ENCODE measurements around the gene MRGPRF. TPM values are rescaled to one million over a fixed set of nuclear protein-coding genes. Genes with fewer than 3 reads are reported as not detected.

The MRGPRF gene
- total and polyA plus RNA-seq, 9 donors, result 8.6 to 104 (median 35.2) TPM

GRCh38 chr11:69018924-69019323 lies 5.9 kb upstream of the MRGPRF start:
- intact Hi-C loops (cut with DNase I), result loop anchor here in 1 of 4 donors (10.0 kb wide), 1 partner anchor 174 kb away; the partner anchor contains the start of gene CPT1A
- peak overlapping the region in 1 of 2 donors; percentile 15 for H3K27ac ChIP-seq
- H3K4me1 ChIP-seq (ENCODE audit: insufficient read depth), result peaks cover 11% of the 10 kb centered on the region
- no peaks in the 10 kb centered on the region for H3K9me3 ChIP-seq
- DNase-seq, result peak in 3 of 5 donors; percentile 50 to 74 (median 51)
- H3K4me3 ChIP-seq, result no peak overlapping the region
- H3K27me3 ChIP-seq, result no peaks in the 10 kb centered on the region
- H3K36me3 ChIP-seq, result no peaks in the 10 kb centered on the region
- 36 to 55% (median 48%) methylated on average over 13 of the region's 13 CpGs for WGBS, 3 donors
- TF ChIP-seq POLR2A (IDR thresholded peaks at IDR 0.05) (no peak), CTCF (IDR thresholded peaks at IDR 0.05) (no peak), EP300 (IDR thresholded peaks at IDR 0.05) (no peak)

- intact Hi-C loops (cut with DNase I), result loop anchor here in 1 of 4 donors (10.0 kb wide), 1 partner anchor 173 kb away; the partner anchor contains the start of gene CPT1A
- H3K4me3 ChIP-seq, result no peak overlapping the region
- no peaks in the 10 kb centered on the region for H3K27me3 ChIP-seq
- DNase-seq, result no peak
- no peak overlapping the region for H3K27ac ChIP-seq
- H3K36me3 ChIP-seq, result no peaks in the 10 kb centered on the region
- 87 to 95% (median 90%) methylated on average over 10 of the region's 10 CpGs for WGBS, 3 donors
- no peak for TF ChIP-seq EP300 (IDR thresholded peaks at IDR 0.05)
- TF ChIP-seq CTCF (IDR thresholded peaks at IDR 0.05), result no peak
- TF ChIP-seq POLR2A (IDR thresholded peaks at IDR 0.05), result no peak
- no peaks in the 10 kb centered on the region for H3K9me3 ChIP-seq
- peaks cover 11% of the 10 kb centered on the region for H3K4me1 ChIP-seq (ENCODE audit: insufficient read depth)
Observed at GRCh38 chr11:69017951-69018350, 4.9 kb upstream of the MRGPRF start.

- no peak for TF ChIP-seq POLR2A (IDR thresholded peaks at IDR 0.05)
- TF ChIP-seq EP300 (IDR thresholded peaks at IDR 0.05), result no peak
- TF ChIP-seq CTCF (IDR thresholded peaks at IDR 0.05), result no peak
- Histone ChIP-seq H3K4me1 (ENCODE audit: insufficient read depth) (peaks cover 18% of the 10 kb centered on the region), H3K36me3 (no peaks in the 10 kb centered on the region)
Observed at GRCh38 chr11:69014898-69015549, 2.0 kb upstream of the MRGPRF start.

GRCh38 chr11:69014084-69014851 lies 1.2 kb upstream of the MRGPRF start:
- no peak for TF ChIP-seq CTCF (IDR thresholded peaks at IDR 0.05)
- TF ChIP-seq POLR2A (IDR thresholded peaks at IDR 0.05), result no peak
- TF ChIP-seq EP300 (IDR thresholded peaks at IDR 0.05), result no peak
- Histone ChIP-seq H3K4me1 (ENCODE audit: insufficient read depth) (peaks cover 25% of the 10 kb centered on the region), H3K36me3 (no peaks in the 10 kb centered on the region), H3K27me3 (no peaks in the 10 kb centered on the region), H3K4me3 (peak overlapping the region; percentile 67), H3K9me3 (no peaks in the 10 kb centered on the region), H3K27ac (peak overlapping the region; percentile 86 to 90)
- 3 to 18% (median 6%) methylated on average over 28 of the region's 28 CpGs for WGBS, 3 donors
- intact Hi-C loops (cut with DNase I), result loop anchor here (5.0 to 10.0 kb wide), 3 partner anchors 33 to 169 kb away; partner anchors contain the start of genes TPCN2 (in 3 of the 4) and CPT1A (in 1 of the 4)
- peak; percentile 84 to 92 (median 89) for DNase-seq

More at GRCh38 chr11:69014898-69015549, 2.0 kb upstream of the MRGPRF start:
- Histone ChIP-seq H3K27me3 (no peaks in the 10 kb centered on the region), H3K4me3 (no peak overlapping the region), H3K9me3 (no peaks in the 10 kb centered on the region), H3K27ac (peak overlapping the region; percentile 86 to 90)
- intact Hi-C loops (cut with DNase I), result loop anchor here (5.0 to 10.0 kb wide), 3 partner anchors 32 to 170 kb away; partner anchors contain the start of genes TPCN2 (in 3 of the 4) and CPT1A (in 1 of the 4)
- 50 to 66% (median 57%) methylated on average over 9 of the region's 9 CpGs for WGBS, 3 donors
- DNase-seq, result peak in 4 of 5 donors; percentile 31 to 64 (median 48)
